SK-N-SH (cell line): ENCODE measurements around the gene HMGB2. TPM values are rescaled to one million over a fixed set of nuclear protein-coding genes. Genes with fewer than 3 reads are reported as not detected.

Experiments
- CTCF ChIA-PET: fragments of 300-600, 350-600 bp; formaldehyde crosslinking; extraction: SDS; loops from one replicate; lab custom pipeline; 2021; lab: Yijun Ruan, JAX
- POLR2A ChIA-PET: fragments of 350-600 bp; sonication (Branson Sonifier 250); formaldehyde crosslinking; extraction: SDS; loops from one replicate; lab custom pipeline; 2020; ENCODE audit warnings: antibody characterized with exemption, inconsistent platforms; lab: Yijun Ruan, JAX
- DNase-seq: peaks from one replicate; pipeline ENCODE4 v3.0.0; 2012
- H2AFZ ChIP-seq: fragments of 200-600 bp; sonication (generic); 2 replicates; pipeline ENCODE4 v1.8.1; 2016; ENCODE audit warnings: antibody characterized with exemption, mild to moderate bottlenecking, low read depth
- H3F3A ChIP-seq: fragments of 200-600 bp; sonication (generic); replicated peaks from 2 replicates; pipeline ENCODE3; 2016; ENCODE audit warnings: antibody characterized with exemption, mild to moderate bottlenecking; ENCODE audit not compliant: insufficient read depth
- H3K27ac ChIP-seq, 2 experiments: fragments of 200-500 bp in 1 of 2; fragments of 200-600 bp in 1 of 2; sonication (Bioruptor generic) in 1 of 2; sonication (generic), shearing (Covaris generic) in 1 of 2; 2 replicates each; pipeline versions ENCODE4 v1.5.1 to v1.6.1; 2014 to 2016; ENCODE audit warnings: low read depth in 2 of 2, inconsistent platforms in 1 of 2, low read length in 1 of 2, mild to moderate bottlenecking in 1 of 2, mixed read lengths in 1 of 2
- H3K27me3 ChIP-seq: fragments of 200-600 bp; sonication (generic), shearing (Covaris generic); 2 replicates; pipeline ENCODE4 v1.6.1; 2016; ENCODE audit warnings: mixed run types; ENCODE audit not compliant: insufficient read depth
- H3K36me3 ChIP-seq, 2 experiments: fragments of 200-500 bp in 1 of 2; fragments of 200-600 bp in 1 of 2; sonication (Bioruptor generic) in 1 of 2; sonication (generic) in 1 of 2; replicated peaks in 1 of 2; 2 replicates each; pipeline versions ENCODE3 to v1.5.1; 2014 to 2016; ENCODE audit warnings: low read length in 1 of 2, mild to moderate bottlenecking in 1 of 2; ENCODE audit not compliant: insufficient read depth in 2 of 2, control insufficient read depth in 1 of 2
- H3K4me1 ChIP-seq, 2 experiments: fragments of 200-500 bp in 1 of 2; fragments of 200-600 bp in 1 of 2; sonication (Bioruptor generic) in 1 of 2; sonication (generic), shearing (Covaris generic) in 1 of 2; 2 replicates each; pipeline versions ENCODE4 v1.5.1 to v1.6.1; 2014 to 2016; ENCODE audit warnings: low read depth in 1 of 2, low read length in 1 of 2, mixed run types in 1 of 2; ENCODE audit not compliant: insufficient read depth in 2 of 2, control insufficient read depth in 1 of 2
- H3K4me2 ChIP-seq: fragments of 200-600 bp; sonication (generic), shearing (Covaris generic); 2 replicates; pipeline ENCODE4 v1.6.1; 2017; ENCODE audit warnings: mixed run types
- H3K4me3 ChIP-seq, 2 experiments: fragments of 200-500 bp in 1 of 2; fragments of 200-600 bp in 1 of 2; sonication (Bioruptor generic) in 1 of 2; sonication (generic), shearing (Covaris generic) in 1 of 2; 2 replicates each; pipeline versions ENCODE4 v1.5.1 to v1.8.1; 2014 to 2016; ENCODE audit warnings: low read depth in 2 of 2, inconsistent platforms in 1 of 2, low read length in 1 of 2, mild to moderate bottlenecking in 1 of 2, mixed read lengths in 1 of 2, moderate library complexity in 1 of 2
- H3K79me2 ChIP-seq: fragments of 200-600 bp; sonication (generic); 2 replicates; pipeline ENCODE4 v1.8.1; 2017; ENCODE audit warnings: mild to moderate bottlenecking; ENCODE audit not compliant: insufficient read depth
- H3K9ac ChIP-seq: fragments of 200-600 bp; sonication (generic); 2 replicates; pipeline ENCODE4 v1.6.1; 2017; ENCODE audit warnings: mixed run types
- H3K9me2 ChIP-seq: fragments of 200-600 bp; sonication (generic); 2 replicates; pipeline ENCODE4 v1.6.1; 2017; ENCODE audit warnings: mixed run types
- H3K9me3 ChIP-seq: fragments of 200-600 bp; sonication (generic); 2 replicates; pipeline ENCODE4 v1.6.1; 2017; ENCODE audit warnings: mixed run types, mild to moderate bottlenecking, moderate library complexity
- H4K20me1 ChIP-seq: fragments of 200-600 bp; sonication (generic); 2 replicates; pipeline ENCODE4 v1.6.1; 2017; ENCODE audit warnings: mild to moderate bottlenecking, mixed run types; ENCODE audit not compliant: insufficient read depth
- CHD2 ChIP-seq: fragments of 150-350 bp; IDR thresholded peaks from 2 replicates; pipeline ENCODE4 v1.6.1; 2018; ENCODE audit warnings: low read length; ENCODE audit not compliant: partially characterized antibody
- ELF1 ChIP-seq: IDR thresholded peaks from 2 replicates; pipeline ENCODE4 v1.4.0; 2012
- FOSL2 ChIP-seq: IDR thresholded peaks from 2 replicates; pipeline ENCODE4 v1.4.0; 2012; ENCODE audit warnings: low read depth, mild to moderate bottlenecking, moderate library complexity, borderline replicate concordance
- GABPA ChIP-seq: IDR thresholded peaks from 2 replicates; pipeline ENCODE4 v1.4.0; 2012; ENCODE audit warnings: low read depth, mild to moderate bottlenecking
- GATA2 ChIP-seq: sonication (generic); formaldehyde crosslinking; IDR thresholded peaks from 2 replicates; pipeline ENCODE4 v1.5.0; 2020; ENCODE audit warnings: mild to moderate bottlenecking, missing genetic modification reagents
- JUND ChIP-seq: IDR thresholded peaks from 2 replicates; pipeline ENCODE4 v1.4.0; 2012
- MAX ChIP-seq: IDR thresholded peaks from 2 replicates; pipeline ENCODE4 v1.4.0; 2012; ENCODE audit warnings: low read depth
- MEF2A ChIP-seq: IDR thresholded peaks from 2 replicates; pipeline ENCODE4 v1.4.0; 2012; ENCODE audit warnings: low read depth, borderline replicate concordance
- NFIC ChIP-seq: IDR thresholded peaks from 2 replicates; pipeline ENCODE4 v1.4.0; 2012; ENCODE audit warnings: borderline replicate concordance
- PBX3 ChIP-seq: IDR thresholded peaks from 2 replicates; pipeline ENCODE4; 2012
- POLR2AphosphoS5 ChIP-seq: IDR thresholded peaks from 2 replicates; pipeline ENCODE4 v1.6.1; 2012; ENCODE audit warnings: low read depth, low read length
- REST ChIP-seq: IDR thresholded peaks from 2 replicates; pipeline ENCODE4 v1.6.1; 2012; ENCODE audit warnings: mild to moderate bottlenecking, low read depth, low read length, moderate library complexity
- SIN3A ChIP-seq: IDR thresholded peaks from 2 replicates; pipeline ENCODE4 v1.6.1; 2012; ENCODE audit warnings: low read depth, mild to moderate bottlenecking, low read length, moderate library complexity, borderline replicate concordance
- TAF1 ChIP-seq: IDR thresholded peaks from 2 replicates; pipeline ENCODE4 v1.6.1; 2012; ENCODE audit warnings: low read depth, mild to moderate bottlenecking, low read length, moderate library complexity, borderline replicate concordance
- TCF12 ChIP-seq: IDR thresholded peaks from 2 replicates; pipeline ENCODE4 v1.4.0; 2012
- USF1 ChIP-seq: IDR thresholded peaks from 2 replicates; pipeline ENCODE4 v1.4.0; 2012; ENCODE audit warnings: low read depth, borderline replicate concordance
- YY1 ChIP-seq: IDR thresholded peaks from 2 replicates; pipeline ENCODE4 v1.4.0; 2012; ENCODE audit warnings: low read depth, mild to moderate bottlenecking
- ZBTB33 ChIP-seq: IDR thresholded peaks from 2 replicates; pipeline ENCODE4 v1.4.0; 2012; ENCODE audit warnings: low read depth, borderline replicate concordance
- WGBS: methylation state at CpG from one replicate; pipeline ENCODE4 v1.1.6; 2017; ENCODE audit warnings: low lambda C conversion rate; 5-methylcytosine and 5-hydroxymethylcytosine counted together
- polyA plus RNA-seq, 3 experiments: library from polyadenylated mRNA; depleted of rRNA; stranded (reverse); fragments of >200 nt; gene quantifications; 2 replicates each; pipeline ENCODE4 v1.2.3, GENCODE V29; 2012

HMGB2 gene
- polyA plus RNA-seq, 1 of the 3 experiments (the other 2 are of a cell fraction) = 130 TPM

GRCh38 chr4:173370130-173370476, 35.9 kb upstream of the HMGB2 start:
- peak overlapping the region; percentile 91 to 94 for H3K27ac ChIP-seq
- CTCF ChIA-PET = interaction anchor here (0.8 to 3.7 kb wide), 5 partner anchors 9 to 50 kb away, joined by 3 to 17 read pairs (median 4); no protein-coding TSS in a partner anchor
- peak overlapping the region; percentile 78 for H3K4me2 ChIP-seq
- DNase-seq = peak; percentile 31
- H3K9ac ChIP-seq = peak overlapping the region; percentile 77
- TF ChIP-seq YY1 = no peak
- TF ChIP-seq NFIC = no peak
- TF ChIP-seq USF1 = no peak
- TF ChIP-seq GATA2 (CRISPR knock-in tag) = no peak
- TF ChIP-seq CHD2 = no peak
- no peak for TF ChIP-seq GABPA
- no peak for TF ChIP-seq SIN3A
- no peak for TF ChIP-seq TAF1
- TF ChIP-seq PBX3 = no peak
- TF ChIP-seq FOSL2 = no peak
- TF ChIP-seq ELF1 = no peak
- no peak for TF ChIP-seq JUND
- TF ChIP-seq POLR2AphosphoS5 = no peak; the same call in 1 of the 2 replicates
- TF ChIP-seq MEF2A = no peak
- no peak for TF ChIP-seq TCF12
- TF ChIP-seq MAX = no peak
- no peak for TF ChIP-seq ZBTB33
- no peak for TF ChIP-seq REST
- POLR2A ChIA-PET = interaction anchor here (0.9 to 3.8 kb wide), 8 partner anchors 36 to 782 kb away, joined by 3 to 69 read pairs (median 3); partner anchors contain the start of gene HMGB2
- peaks cover 6 to 18% of the 10 kb centered on the region in 2 experiments for H3K4me1 ChIP-seq
- no peaks in the 10 kb centered on the region for H3K27me3 ChIP-seq
- peaks cover 0 to 1% of the 10 kb centered on the region in 2 experiments for H3K36me3 ChIP-seq
- H3K9me3 ChIP-seq = no peaks in the 10 kb centered on the region
- H3F3A ChIP-seq = peaks cover 35% of the 10 kb centered on the region
- 1% methylated on average over 12 of the region's 14 CpGs for WGBS
- H3K4me3 ChIP-seq = peak overlapping the region; percentile 78 to 92
- H2AFZ ChIP-seq = peak overlapping the region; percentile 76
- H4K20me1 ChIP-seq = no peaks in the 10 kb centered on the region
- no peaks in the 10 kb centered on the region for H3K9me2 ChIP-seq
- H3K79me2 ChIP-seq = peaks cover 45% of the 10 kb centered on the region
